HG02970 (cell line): ENCODE measurements around the gene BBS1.
"Not testable (repeated sequence)": the region's sequence is repeated elsewhere in the genome, so short reads cannot be mapped to it uniquely, and the experiment has no call there.

ENCODE experiments used
- ATAC-seq: cut with Tn5 transposase; IDR thresholded peaks from one replicate; pipeline ENCODE4 v1.9.1; 2021; ENCODE audit warnings: mild to moderate bottlenecking, moderate library complexity, moderate number of reproducible peaks; ENCODE audit not compliant: unreplicated experiment, low FRiP score

BBS1 gene

DNA sequence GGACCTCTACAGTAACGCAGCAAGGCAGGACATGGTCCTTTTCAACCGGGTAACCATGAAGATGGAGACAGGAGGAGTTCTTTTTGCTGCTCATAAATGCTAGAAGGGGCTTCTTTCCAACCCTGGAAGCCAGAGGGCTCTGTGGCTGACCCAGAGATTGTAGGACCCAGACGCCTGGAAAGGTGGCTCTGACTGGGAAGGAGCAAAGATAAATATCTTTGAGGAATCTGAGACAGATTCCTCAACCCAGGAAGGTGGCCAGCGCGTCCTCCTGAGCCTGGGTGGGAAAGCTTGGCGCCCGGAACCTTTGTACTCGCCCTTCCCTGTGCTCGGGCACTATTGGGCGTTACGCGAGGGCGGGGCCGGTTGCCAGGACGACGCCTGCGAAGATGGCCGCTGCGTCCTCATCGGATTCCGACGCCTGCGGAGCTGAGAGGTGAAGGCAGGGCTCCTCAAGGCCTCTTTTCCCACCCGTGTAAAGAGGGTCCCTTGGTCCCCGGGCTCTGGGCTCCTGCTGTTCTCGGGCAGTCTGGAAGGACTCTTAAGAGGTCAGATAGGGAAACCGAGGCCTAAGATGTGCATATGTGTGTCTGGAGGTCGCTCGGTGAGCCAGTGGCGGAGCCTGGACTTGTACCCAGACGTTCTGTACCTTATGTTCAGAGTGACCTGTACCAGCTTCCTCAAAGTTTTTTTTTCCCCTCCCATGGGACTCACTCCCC is at the start of gene BBS1:
Gene BBS1, plus strand, starts transcription at position 365 of the 719 bp plus-strand sequence. Its CDS starts 25 bp downstream, at position 390.
- peak; percentile 77 for ATAC-seq

DNA sequence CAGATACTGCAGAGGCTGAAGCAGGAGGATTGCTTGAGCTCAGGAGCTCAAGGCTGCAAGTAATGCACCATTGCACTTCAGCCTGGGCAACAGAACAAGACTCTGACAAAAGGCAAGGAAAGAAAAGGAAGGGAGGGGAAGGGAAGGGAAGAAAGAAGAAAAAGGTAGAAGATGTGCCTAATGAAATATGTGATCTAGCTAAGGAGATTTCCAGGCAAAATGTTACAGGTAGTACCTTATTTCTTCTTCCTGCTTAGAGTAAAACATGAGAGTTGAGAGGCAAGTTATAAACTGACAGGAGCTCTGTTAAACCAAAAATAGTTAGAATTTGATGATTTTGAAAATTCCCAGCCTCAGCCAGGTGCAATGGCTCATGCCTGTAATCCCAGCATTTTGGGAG is 48.4 kb upstream of the BBS1 start:
- no peak for ATAC-seq

DNA sequence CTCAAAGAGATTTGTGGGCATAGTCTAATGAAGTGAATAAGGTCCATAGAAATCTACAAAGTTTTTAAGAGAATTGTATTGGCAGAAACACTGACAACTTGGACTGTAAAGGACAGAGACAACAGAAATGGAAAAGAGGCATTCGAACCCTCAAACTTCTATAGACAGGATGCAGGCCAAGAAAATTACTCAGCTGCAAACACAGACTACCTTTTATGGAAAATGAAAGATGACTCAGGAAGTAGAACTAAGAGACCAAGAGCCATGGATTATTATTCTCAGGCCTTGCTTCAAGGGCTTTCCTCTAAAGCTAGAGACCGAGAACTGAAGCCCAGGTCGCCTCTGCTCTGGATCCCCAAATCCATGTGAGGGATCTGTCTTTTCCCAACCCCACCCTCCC is 47.5 kb upstream of the BBS1 start:
- ATAC-seq = no peak

DNA sequence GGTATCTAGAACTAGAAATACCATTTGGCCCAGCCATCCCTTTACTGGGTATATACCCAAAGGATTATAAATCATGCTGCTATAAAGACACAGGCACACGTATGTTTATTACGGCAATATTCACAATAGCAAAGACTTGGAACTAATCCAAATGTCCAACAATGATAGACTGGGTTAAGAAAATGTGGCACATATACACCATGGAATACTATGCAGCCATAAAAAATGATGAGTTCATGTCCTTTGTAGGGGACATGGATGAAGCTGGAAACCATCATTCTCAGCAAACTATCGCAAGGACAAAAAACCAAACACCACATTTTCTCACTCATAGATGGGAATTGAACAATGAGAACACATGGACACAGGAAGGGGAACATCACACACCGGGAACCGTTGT is 46.3 kb upstream of the BBS1 start:
- ATAC-seq = not testable (repeated sequence)

DNA sequence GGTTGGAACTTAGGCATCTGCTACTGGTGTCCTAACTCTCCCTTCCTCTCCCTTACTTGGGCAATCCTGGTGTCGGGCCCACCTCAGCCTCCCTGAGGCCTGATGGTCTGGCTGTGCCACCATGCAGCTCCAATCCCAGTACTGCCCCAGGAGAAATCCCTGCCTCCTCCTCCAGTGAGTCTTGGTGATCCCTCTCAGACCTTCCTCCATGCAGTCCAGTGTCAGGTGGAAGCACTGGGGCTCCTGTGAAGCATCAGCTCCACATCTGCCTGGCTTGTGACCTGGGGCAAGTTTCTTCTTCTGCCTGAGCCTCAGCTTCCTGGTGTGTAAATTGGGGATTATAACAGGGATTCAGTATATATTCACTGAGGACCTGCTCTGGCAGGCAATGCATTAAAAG is 45.5 kb upstream of the BBS1 start:
- ATAC-seq = no peak

DNA sequence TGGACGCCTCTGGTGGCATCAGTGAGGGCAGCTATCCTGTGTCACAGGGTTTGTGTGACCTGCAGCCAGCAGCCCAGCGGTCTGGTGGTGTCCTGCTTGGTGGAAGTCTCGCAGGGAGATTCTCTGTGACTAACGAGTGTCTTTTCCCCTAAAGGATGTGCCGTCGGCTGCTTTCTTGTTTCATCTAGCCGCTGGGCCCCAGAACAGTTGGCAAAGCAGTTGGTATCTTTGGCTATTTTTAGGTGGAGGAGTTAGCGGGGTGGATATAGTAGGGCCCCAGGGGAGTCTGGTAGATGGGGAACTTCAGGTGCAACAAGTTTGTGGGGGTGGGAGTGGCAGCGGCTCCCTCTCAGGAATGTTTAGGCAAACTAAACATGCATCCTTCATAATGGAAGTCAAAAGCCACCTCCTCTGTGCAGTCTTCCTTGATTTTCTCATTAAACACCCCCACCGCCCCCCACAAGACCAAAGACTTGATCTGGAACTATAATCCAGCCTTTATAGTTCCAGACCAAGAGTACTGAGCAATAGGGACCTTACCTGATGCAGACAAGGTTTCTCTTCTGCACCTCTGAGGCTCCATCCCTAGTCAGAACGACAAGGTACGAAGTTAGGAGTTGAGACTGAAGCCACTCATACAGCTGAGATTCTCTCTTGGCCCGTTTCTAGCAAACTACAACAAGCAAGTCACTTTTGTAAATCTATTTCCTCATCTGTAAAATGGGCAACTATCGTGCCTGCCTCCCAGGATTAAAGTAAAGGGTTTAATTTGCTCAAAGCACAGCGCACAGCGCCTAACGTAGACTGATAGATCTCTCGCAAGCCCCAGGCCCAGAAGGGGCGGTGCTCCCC is 44.8 kb upstream of the BBS1 start:
- ATAC-seq = no peak

DNA sequence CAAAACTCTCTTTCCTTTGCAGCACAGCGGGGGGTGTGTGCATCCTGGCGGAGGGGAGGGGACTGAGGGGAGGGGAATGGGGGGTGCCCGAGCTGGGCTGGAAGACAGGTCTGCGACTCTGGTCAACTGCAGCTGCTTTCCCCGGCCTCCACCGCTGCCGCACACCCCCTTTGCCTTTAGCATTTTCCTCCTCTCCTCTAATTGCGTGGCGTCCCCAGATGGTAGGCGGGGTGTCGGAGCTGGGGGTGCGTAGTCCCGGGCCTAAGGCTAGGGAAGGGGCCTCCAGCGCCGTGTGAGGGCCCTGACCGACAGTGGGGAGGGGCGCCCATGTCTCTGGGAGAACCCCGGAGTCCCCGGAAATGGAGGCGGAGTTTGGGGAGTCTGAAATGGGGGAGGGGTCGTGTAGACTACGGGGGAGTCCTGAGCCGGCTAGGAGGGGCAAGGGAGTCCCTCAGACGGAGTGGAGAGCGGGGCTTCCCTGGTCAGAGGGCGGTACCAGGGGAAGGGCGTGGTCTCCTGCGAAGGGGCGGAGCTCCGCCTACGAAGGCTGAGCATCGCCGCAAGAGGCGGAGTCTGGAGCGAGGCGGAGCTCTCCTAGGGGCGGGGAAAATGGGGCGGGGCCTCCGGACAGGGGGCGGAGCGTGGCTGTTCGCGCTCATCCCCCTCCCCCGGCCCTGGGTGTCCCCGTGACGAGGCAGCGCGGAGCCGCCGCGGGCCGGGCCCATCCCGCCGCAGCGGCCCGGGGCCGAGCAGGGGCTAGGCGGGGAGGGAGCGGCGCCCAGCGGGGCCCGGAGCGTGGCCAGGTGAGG is 44.0 kb upstream of the BBS1 start, which contains the start of gene PELI3:
Gene PELI3, plus strand, starts transcription at position 681 of the 809 bp plus-strand sequence. CDS start 1,224 bp downstream, outside the sequence.
- peak; percentile 81 for ATAC-seq

DNA sequence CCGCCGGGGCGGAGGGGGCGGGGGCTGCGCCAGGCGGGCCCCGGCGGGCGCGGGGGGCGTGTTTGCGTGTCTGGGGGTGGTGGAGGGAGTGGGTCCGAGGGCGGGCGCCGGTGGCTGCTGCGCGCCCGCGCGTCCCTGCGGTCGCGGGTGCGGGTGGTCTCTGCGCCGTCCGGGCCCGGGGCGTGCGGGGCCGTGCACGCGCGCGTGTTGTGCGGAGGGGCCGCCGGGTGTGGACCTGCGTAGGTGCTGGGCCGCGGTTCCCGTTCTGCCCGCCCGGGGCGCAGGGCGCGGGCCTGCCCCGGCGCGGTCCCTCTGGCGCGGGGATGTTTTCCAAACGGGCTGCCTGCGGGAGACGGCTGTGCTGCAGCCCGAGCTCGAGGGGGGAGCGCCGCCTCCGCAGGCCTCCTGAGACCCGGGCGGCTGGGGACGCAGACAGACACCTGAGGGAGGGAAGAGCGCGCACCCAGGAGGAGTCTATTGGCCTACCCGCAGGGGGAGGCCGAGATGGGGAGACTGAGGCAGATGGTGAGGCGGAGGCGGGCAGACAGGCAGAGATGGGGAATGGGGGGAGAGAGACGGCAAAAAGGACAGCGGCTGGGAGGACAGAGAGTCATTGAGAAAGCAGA is 43.3 kb upstream of the BBS1 start:
- no peak for ATAC-seq

DNA sequence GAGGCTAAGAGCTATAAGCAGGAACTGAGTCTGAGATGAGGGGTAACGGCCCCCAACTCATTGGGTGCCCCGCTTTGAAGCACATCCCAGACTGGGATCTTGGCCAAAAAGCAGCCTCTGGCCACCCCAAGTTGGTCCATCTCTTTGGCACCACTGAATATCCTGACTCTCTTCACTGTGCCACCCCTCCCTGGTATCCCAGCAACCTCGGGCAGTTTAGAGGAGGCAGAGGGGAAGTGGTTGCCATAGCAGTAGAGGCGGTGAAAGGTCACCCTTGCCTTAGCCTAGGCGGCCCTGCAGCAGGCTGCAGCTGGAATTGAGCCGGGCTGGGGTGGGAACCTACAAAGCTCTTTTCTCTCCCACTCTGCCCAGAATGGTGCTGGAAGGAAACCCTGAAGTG is 42.7 kb upstream of the BBS1 start:
- ATAC-seq = no peak

DNA sequence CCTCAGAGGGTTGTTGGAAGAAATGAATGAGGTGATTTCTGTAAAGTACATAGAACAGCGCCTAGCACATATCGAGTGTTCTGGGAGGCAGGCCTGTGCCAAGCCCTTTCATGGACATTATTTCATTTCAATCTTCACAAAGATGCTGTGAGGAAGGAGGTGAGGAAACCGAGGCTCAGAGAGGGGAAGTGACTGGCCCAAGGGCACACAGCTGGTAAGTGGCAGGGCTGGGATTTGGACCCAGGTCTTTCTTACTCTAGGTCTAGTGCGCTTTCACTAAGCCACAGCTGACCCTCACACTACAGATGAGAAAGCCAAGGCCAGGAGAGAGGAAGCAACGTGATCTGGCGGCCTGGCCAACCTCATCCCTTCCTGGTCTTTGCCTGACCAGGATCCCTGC is 41.7 kb upstream of the BBS1 start:
- no peak for ATAC-seq

DNA sequence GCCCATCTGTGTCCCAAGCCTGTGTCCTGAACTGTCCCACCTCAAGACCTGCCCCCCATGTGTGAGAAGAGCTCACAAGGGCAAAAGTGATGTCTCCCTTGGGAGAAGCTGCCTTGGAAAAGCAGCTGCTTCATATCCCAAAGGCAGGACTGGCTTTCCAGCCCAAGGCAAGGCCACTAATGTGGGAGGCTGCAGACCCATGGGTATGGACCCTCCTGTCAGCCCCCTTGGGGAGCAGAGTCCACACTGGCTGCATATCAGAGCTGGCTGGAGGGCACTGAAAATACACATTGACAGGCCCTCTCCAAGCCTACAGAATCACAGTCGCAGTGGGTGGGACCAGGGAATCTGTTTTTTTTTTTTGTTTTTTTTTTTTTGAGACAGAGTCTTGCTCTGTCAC is 41.0 kb upstream of the BBS1 start:
- no peak for ATAC-seq

DNA sequence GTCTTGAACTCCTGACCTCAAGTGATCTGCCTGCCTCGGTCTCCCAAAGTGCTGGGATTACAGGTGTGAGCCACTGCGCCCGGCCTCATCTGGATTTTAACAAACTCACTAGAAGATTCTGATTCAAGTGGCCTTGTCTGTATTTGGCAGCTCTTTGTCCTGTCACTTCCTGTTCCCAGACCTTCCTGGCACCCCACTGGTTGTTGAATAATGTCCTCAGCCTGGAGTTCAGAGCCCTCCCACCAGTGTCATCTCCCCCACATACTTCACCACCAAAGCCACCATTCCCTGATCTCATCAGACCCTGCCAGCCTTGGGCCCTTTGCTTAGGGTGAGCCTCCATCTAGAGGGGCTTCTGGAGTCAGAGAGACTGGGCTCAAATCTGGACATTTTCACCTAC is 40.4 kb upstream of the BBS1 start:
- ATAC-seq = no peak

DNA sequence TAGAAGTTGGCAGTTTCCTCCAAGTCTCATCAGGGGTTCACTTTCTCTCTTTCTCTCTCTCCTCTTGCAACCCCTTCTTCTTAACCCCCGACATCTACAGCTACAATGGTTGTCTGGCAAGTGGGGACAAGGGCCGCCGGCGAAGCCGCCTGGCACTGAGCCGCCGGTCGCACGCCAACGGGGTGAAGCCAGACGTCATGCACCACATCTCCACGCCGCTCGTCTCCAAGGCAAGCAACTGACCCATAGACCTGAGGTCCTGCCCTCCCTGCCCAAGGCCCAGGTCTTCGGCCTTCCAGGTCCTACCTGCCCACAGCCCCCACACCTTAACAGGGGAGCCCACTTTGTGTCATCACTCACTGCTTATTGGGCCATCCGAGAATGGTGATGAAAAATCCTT is 39.3 kb upstream of the BBS1 start:
- ATAC-seq = no peak

DNA sequence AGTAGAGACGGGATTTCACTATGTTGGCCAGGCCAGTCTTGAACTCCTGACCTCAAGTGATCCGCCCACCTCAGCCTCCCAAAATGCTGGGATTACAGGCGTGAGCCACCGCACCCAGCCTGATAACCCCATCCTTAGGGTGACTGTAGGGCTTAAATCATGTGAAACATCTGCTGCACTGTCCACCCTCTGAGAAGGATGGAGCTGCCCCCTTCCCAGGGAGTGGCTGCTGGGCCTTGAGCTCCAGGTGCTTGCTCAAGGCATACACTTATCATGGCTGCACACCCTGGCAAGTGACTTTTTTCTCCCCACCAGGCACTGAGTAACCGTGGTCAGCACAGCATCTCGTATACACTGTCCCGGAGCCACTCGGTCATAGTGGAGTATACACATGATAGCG is 38.4 kb upstream of the BBS1 start:
- no peak for ATAC-seq

DNA sequence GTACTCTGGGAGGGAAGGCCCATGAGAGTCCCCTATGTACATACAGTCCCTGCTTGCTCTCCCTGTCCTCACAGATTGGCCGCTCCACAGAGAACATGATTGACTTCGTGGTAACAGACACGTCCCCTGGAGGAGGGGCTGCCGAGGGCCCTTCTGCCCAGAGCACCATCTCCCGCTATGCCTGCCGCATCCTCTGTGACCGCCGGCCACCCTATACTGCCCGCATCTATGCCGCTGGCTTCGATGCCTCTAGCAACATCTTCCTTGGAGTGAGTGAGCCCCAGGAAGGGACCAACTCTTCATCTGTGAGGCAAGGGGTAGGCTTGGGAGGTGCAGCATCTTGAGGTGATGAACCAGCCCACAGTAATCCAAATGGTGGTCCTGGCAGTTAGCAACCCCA is 37.3 kb upstream of the BBS1 start:
- no peak for ATAC-seq

DNA sequence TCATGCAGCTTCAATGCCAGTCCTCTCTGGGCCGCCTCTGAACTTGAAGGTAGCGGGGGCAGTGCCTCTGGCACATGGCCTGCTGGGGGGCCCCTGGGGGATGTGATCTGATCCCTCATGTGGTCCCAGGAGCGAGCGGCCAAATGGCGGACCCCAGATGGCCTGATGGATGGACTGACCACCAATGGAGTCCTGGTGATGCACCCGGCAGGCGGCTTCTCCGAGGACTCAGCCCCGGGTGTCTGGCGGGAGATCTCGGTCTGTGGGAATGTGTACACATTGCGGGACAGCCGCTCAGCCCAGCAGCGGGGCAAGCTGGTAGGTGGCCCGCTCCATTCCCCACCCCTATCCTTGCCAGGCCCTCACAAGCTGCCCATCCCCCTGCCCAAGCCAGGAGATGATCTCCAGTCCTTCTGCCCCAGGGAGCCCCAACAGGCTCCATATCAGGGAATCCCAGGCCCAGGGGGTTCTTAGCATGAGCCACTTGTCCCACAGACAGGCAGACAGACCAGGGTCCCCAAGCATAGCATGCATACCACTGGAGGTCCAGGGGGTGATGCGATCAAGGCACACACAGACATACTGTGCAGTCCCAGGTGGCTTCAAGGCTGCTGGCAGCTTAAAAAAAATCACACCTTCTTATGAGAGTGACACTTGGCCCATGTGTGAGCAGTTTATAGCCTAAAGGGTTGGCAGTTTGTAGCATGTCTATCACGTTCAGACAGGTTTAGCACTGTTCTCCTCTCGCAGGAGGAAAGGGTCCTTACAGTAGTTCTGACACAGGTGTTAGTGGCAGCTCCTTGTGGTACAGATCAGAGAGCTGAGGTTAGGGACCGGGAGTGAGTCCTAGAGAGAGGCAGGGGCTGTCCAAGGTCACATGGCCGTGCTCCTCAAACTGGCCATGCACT is 36.6 kb upstream of the BBS1 start:
- no peak for ATAC-seq

DNA sequence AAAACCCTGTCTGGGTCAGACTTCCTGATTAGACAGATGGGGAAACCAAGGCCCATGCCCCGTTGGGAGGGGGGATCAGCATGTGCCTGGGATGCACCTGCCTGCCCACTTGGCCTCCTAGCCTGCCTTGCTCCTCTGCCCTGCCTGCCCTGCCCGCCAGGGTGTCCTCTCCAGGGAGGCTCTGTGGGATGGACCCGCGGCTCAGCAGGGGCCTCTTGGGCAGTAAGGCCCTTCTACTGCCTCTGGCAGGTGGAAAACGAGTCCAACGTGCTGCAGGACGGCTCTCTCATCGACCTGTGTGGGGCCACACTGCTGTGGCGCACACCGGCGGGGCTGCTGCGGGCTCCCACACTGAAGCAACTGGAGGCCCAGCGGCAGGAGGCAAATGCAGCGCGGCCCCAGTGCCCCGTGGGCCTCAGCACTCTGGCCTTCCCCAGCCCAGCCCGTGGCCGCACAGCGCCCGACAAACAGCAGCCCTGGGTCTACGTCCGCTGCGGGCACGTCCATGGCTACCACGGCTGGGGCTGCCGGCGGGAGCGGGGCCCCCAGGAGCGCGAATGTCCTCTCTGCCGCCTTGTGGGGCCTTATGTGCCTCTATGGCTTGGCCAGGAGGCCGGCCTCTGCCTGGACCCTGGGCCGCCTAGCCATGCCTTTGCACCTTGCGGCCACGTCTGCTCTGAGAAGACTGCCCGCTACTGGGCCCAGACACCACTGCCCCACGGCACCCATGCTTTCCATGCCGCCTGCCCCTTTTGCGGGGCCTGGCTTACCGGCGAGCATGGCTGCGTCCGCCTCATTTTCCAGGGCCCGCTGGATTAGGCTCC is 34.9 kb upstream of the BBS1 start:
- no peak for ATAC-seq

DNA sequence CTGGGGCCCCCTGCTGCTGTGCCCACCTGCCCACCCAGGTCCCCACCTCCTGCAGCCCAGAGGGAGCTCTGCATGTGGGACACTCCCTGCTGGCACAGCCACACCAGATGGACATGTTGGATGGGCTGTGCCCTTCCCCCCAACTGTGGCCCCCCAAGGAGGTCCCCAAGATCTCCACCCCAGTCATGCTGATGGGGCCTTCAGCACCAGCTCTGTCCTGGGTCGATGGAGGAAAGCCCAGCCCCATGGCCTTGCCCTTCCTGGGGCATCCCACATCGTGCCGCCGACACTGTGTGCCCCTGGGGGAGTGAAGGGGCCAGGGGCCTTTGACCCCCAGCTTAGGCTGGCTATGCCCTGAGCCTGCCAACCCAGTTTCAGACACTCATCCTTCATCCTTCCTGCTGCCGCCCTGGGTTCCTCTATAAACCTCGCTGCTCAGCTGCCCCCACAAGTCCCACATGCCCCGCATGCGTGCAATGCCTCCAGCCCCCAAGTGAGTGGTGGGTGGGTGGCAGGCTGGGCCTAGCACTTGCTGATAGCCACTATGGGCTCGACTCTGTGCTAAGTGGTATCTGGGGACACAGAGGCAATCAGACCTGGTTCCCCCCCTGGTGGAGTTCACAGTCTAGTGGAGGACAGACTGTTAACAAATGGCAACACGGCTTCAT is 34.1 kb upstream of the BBS1 start:
- ATAC-seq = no peak
